Transverse colon (tissue), 4 donors: ENCODE data around the gene CLBA1.

Experiments
- CTCF ChIP-seq, 5 experiments: fragments of 200-600 bp in 3 of 5; fragments of 450-650 bp in 2 of 5; sonication (generic) in 3 of 5; IDR thresholded peaks; 1 replicate in 2 of 5; 2 replicates in 3 of 5; pipeline ENCODE4 v1.5.1; 2016 to 2017; ENCODE audit warnings: antibody characterized with exemption in 5 of 5, inconsistent platforms in 3 of 5, mild to moderate bottlenecking in 2 of 5, moderate library complexity in 1 of 5
- POLR2A ChIP-seq: fragments of 450-650 bp; IDR thresholded peaks from one replicate; pipeline ENCODE4 v1.6.1; 2016; ENCODE audit warnings: antibody characterized with exemption, mild to moderate bottlenecking, moderate library complexity
- POLR2AphosphoS5 ChIP-seq, 3 donors: sonication (generic); formaldehyde crosslinking; IDR thresholded peaks; one replicate each; pipeline ENCODE4 v1.6.1; 2016; ENCODE audit warnings: antibody characterized with exemption in 3 of 3

GRCh38 chr14:105010106-105010505 lies 24.5 kb downstream of the CLBA1 start:
- TF ChIP-seq POLR2A (no peak), CTCF (IDR thresholded peaks at IDR 0.05) (no peak), POLR2AphosphoS5 (IDR thresholded peaks at IDR 0.05) (no peak)
